Suprapubic skin (tissue), 4 donors: ENCODE measurements around the gene WDR31. TPM values are rescaled to one million over a fixed set of nuclear protein-coding genes. Genes with fewer than 3 reads are reported as not detected.

Source experiments
- DNase-seq, 2 donors: peaks; one replicate each; pipeline ENCODE4 v3.0.0-alpha.2; 2019; ENCODE audit warnings: low spot score in 2 of 2
- H3K27ac ChIP-seq: fragments of 200-600 bp; sonication (generic); one replicate; pipeline ENCODE4 v1.5.1; 2019
- H3K27me3 ChIP-seq: fragments of 200-600 bp; sonication (generic); one replicate; pipeline ENCODE4 v1.5.1; 2019
- H3K36me3 ChIP-seq: fragments of 200-600 bp; sonication (generic); one replicate; pipeline ENCODE4 v1.5.1; 2019
- H3K4me1 ChIP-seq: fragments of 200-600 bp; sonication (generic); one replicate; pipeline ENCODE4 v1.5.1; 2019
- H3K4me3 ChIP-seq: fragments of 200-600 bp; sonication (generic); one replicate; pipeline ENCODE4 v1.5.1; 2019; ENCODE audit warnings: mild to moderate bottlenecking
- H3K9me3 ChIP-seq: fragments of 200-600 bp; sonication (generic); one replicate; pipeline ENCODE4 v1.5.1; 2019
- EP300 ChIP-seq: sonication (generic); formaldehyde crosslinking; IDR thresholded peaks from one replicate; pipeline ENCODE4 v1.6.1; 2017; ENCODE audit warnings: antibody characterized with exemption
- POLR2A ChIP-seq, 2 donors: fragments of 450-650 bp; IDR thresholded peaks; one replicate each; pipeline ENCODE4 v1.6.1; 2017; ENCODE audit warnings: antibody characterized with exemption in 2 of 2, mild to moderate bottlenecking in 2 of 2, moderate library complexity in 2 of 2
- POLR2AphosphoS5 ChIP-seq, 3 donors: sonication (generic); formaldehyde crosslinking; IDR thresholded peaks; one replicate each; pipeline ENCODE4 v1.6.1; 2017; ENCODE audit warnings: antibody characterized with exemption in 3 of 3
- WGBS: methylation state at CpG from one replicate; pipeline ENCODE4 v1.1.5; 2018; 5-methylcytosine and 5-hydroxymethylcytosine counted together
- total RNA-seq, 4 donors: library from RNA; depleted of rRNA; stranded (reverse); fragments of >200 nt; gene quantifications; one replicate each; pipeline ENCODE4 v1.1.0, GENCODE V29; 2016
- TF ChIP-seq, protein P1 (sequence below), 2 donors: fragments of 200-600 bp in 1 of 2; fragments of 450-650 bp in 1 of 2; sonication (generic) in 1 of 2; IDR thresholded peaks; one replicate each; pipeline ENCODE4 v1.5.1; 2016 to 2019; ENCODE audit warnings: antibody characterized with exemption in 2 of 2, mild to moderate bottlenecking in 1 of 2, moderate library complexity in 1 of 2

WDR31 gene
- total RNA-seq, 4 donors from 2014 or later: 1.2 to 3.5 (median 1.7) TPM

DNA sequence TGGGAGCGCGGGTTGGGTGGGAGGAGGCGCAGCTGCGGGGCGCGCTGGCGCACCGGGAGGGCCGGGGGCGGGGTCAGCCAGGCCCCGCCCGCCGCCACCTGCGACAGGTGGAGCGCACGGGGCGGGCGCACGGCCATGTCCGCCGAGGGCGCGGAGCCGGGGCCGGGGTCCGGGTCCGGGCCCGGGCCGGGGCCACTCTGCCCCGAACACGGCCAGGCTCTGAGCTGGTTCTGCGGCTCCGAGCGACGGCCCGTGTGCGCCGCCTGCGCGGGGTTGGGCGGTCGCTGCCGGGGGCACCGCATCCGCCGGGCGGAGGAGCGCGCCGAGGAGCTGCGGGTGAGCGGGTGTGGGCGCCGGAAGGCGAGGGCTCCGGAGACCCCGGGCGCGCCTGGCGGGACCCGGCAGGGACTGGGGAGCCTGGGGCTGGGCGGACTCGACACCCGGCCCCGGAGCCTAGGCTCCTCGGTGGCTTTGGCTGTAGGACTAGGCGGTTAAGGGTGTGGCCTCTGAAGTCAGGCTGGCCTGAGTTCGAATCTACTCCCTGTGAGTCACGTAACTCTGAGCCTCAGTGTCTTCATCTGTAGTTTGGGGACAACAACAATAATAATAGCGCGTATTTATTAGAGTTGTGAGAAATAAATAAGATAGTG, 9.5 kb upstream of the WDR31 start, which contains the start of gene BSPRY:
BSPRY (plus strand) TSS at position 97 of the 650 bp plus-strand sequence; CDS start at position 136, 39 bp downstream.
- WGBS: 3% methylated on average over 17 of the region's 71 CpGs
- Histone ChIP-seq H3K9me3 (no peaks in the 10 kb centered on the region), H3K36me3 (no peaks in the 10 kb centered on the region), H3K4me1 (peaks cover 22% of the 10 kb centered on the region), H3K4me3 (peak within 1 kb of the TSS; percentile 68), H3K27me3 (peaks cover 24% of the 10 kb centered on the region), H3K27ac (peak within 1 kb of the TSS; percentile 67)
- DNase-seq: no peak
- TF ChIP-seq POLR2A (IDR thresholded peaks at IDR 0.05): no peak
- TF ChIP-seq POLR2AphosphoS5 (IDR thresholded peaks at IDR 0.05): no peak
- no peak for TF ChIP-seq EP300
- TF ChIP-seq, protein P1, sequence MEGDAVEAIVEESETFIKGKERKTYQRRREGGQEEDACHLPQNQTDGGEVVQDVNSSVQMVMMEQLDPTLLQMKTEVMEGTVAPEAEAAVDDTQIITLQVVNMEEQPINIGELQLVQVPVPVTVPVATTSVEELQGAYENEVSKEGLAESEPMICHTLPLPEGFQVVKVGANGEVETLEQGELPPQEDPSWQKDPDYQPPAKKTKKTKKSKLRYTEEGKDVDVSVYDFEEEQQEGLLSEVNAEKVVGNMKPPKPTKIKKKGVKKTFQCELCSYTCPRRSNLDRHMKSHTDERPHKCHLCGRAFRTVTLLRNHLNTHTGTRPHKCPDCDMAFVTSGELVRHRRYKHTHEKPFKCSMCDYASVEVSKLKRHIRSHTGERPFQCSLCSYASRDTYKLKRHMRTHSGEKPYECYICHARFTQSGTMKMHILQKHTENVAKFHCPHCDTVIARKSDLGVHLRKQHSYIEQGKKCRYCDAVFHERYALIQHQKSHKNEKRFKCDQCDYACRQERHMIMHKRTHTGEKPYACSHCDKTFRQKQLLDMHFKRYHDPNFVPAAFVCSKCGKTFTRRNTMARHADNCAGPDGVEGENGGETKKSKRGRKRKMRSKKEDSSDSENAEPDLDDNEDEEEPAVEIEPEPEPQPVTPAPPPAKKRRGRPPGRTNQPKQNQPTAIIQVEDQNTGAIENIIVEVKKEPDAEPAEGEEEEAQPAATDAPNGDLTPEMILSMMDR (IDR thresholded peaks at IDR 0.05): no peak

DNA sequence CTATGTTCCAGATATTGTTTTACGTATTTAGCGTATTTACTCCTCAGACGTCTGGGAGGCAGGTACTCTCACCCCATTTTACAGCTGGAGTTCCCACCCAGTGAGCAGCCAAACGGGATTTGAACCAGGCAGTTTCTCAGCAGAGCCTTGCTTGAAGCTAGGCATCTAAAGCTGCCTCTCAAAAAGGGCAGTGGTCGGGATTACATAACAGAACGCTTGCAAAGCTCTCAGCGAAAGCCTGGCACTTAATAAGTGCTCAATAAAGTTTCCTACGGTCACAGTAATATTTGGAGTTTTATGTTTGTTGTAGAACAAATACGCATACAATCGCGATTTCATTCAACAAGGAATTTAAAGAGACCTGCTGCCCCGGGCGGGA, 9.0 kb upstream of the WDR31 start:
- Histone ChIP-seq H3K27me3 (peaks cover 24% of the 10 kb centered on the region), H3K4me3 (peak overlapping the region; percentile 68), H3K36me3 (no peaks in the 10 kb centered on the region), H3K27ac (peak overlapping the region; percentile 67), H3K9me3 (no peaks in the 10 kb centered on the region), H3K4me1 (peaks cover 22% of the 10 kb centered on the region)
- 24% methylated on average over 13 of the region's 13 CpGs for WGBS
- DNase-seq: no peak
- no peak for TF ChIP-seq POLR2A (IDR thresholded peaks at IDR 0.05)
- TF ChIP-seq, protein P1 (IDR thresholded peaks at IDR 0.05): no peak

DNA sequence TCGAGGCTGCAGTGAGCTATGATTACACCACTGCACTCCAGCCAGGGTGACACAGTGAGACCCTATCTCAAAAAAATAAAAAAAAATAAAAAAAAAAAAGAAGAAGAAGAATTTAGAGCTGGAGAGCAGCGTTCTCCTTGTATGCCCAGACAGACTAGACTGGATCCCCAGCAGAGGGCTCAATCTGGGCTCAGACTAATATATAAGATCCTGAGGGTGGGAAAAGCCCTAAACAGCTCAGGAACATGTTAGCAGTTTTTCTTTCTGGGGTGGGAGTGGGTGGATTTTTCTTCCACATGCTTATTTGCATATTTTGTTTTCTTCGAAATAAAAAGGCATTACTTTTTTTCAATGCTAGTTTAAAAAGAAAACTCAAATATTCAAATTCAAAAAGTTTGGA, 8.4 kb upstream of the WDR31 start:
- no peak for TF ChIP-seq POLR2A (IDR thresholded peaks at IDR 0.05)
- TF ChIP-seq EP300: no peak
- TF ChIP-seq POLR2AphosphoS5 (IDR thresholded peaks at IDR 0.05): no peak
- TF ChIP-seq, protein P1 (IDR thresholded peaks at IDR 0.05): no peak
- no peak for DNase-seq
- no peak overlapping the region for H3K27ac ChIP-seq
- no peaks in the 10 kb centered on the region for H3K9me3 ChIP-seq
- no peaks in the 10 kb centered on the region for H3K36me3 ChIP-seq
- 87% methylated on average over 3 of the region's 3 CpGs for WGBS
- H3K27me3 ChIP-seq: peaks cover 24% of the 10 kb centered on the region
- no peak overlapping the region for H3K4me3 ChIP-seq
- peaks cover 25% of the 10 kb centered on the region for H3K4me1 ChIP-seq

DNA sequence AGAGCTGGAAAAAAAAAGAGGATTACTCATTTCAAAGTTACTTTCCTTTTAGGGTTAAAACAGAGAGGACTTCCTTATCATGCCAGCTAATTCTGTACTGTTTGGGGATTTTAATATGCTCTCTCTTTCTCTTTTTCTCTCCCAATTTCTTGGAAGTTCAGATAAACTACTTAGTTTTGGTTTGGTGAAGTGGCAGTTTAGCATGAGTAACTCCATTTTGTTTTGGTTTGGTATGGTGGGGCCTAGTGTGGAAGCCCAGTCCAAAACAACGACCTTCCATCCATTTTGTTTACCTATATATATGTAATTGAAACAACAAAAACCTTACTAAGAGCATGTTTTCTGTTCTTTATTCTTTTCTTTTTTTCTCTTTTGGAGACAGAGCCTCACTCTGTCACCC, 5.6 kb upstream of the WDR31 start:
- H3K27ac ChIP-seq: no peak overlapping the region
- peaks cover 32% of the 10 kb centered on the region for H3K4me1 ChIP-seq
- H3K4me3 ChIP-seq: no peak overlapping the region
- WGBS: 83% methylated on average over 1 of the region's 1 CpG
- H3K27me3 ChIP-seq: peaks cover 11% of the 10 kb centered on the region
- H3K36me3 ChIP-seq: no peaks in the 10 kb centered on the region
- TF ChIP-seq POLR2AphosphoS5 (IDR thresholded peaks at IDR 0.05): no peak
- no peak for TF ChIP-seq EP300
- TF ChIP-seq, protein P1 (IDR thresholded peaks at IDR 0.05): no peak
- no peak for TF ChIP-seq POLR2A (IDR thresholded peaks at IDR 0.05)
- DNase-seq: no peak
- no peaks in the 10 kb centered on the region for H3K9me3 ChIP-seq

DNA sequence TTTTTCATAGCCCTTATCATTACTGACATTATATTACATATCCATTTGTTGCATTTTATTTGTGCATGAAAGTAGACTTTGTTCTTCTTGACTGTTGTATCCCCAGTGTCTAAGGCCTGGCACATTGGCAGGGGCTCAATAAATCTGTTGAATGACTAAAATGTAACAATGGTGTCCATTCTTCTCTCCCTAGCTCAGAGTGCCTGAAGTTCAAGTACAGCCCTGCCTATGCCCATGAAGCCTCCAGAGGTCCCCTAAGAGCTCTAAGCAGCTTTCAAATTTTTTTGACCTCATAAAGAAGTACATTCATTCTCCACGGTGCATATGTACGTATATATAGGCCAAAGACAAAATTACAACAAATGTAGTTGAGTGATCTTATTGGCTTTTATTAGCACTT, 5.1 kb upstream of the WDR31 start:
- peaks cover 31% of the 10 kb centered on the region for H3K4me1 ChIP-seq
- H3K9me3 ChIP-seq: no peaks in the 10 kb centered on the region
- H3K4me3 ChIP-seq: no peak overlapping the region
- no peaks in the 10 kb centered on the region for H3K36me3 ChIP-seq
- no peak overlapping the region for H3K27ac ChIP-seq
- no peak for DNase-seq
- TF ChIP-seq POLR2A (IDR thresholded peaks at IDR 0.05): no peak
- TF ChIP-seq EP300: no peak
- TF ChIP-seq, protein P1 (IDR thresholded peaks at IDR 0.05): no peak
- no peak for TF ChIP-seq POLR2AphosphoS5 (IDR thresholded peaks at IDR 0.05)
- peaks cover 6% of the 10 kb centered on the region for H3K27me3 ChIP-seq
- WGBS: 65% methylated on average over 2 of the region's 2 CpGs
